HepG2 (cell line): ENCODE measurements around the gene ALDH16A1.

Source experiments
- CREBL2 ChIP-seq: sonication (generic); formaldehyde crosslinking; IDR thresholded peaks from 2 replicates; pipeline ENCODE4 v1.8.1; 2023; ENCODE audit warnings: missing genetic modification reagents, mild to moderate bottlenecking, borderline replicate concordance
- IKZF1 ChIP-seq: fragments of 450-650 bp; IDR thresholded peaks from 2 replicates; pipeline ENCODE4 v1.7.1; 2016
- NR3C1 ChIP-seq: sonication (generic); formaldehyde crosslinking; IDR thresholded peaks from 2 replicates; pipeline ENCODE4 v1.4.0; 2020; ENCODE audit warnings: missing genetic modification reagents
- TFE3 ChIP-seq: IDR thresholded peaks from 2 replicates; pipeline ENCODE4 v1.6.1; 2016
- ZNF530 ChIP-seq: sonication (generic); formaldehyde crosslinking; IDR thresholded peaks from 2 replicates; pipeline ENCODE4 v1.5.0; 2020; ENCODE audit warnings: low read depth, mild to moderate bottlenecking, missing genetic modification reagents

- TF ChIP-seq ZNF530 (CRISPR knock-in tag) (no peak), NR3C1 (CRISPR knock-in tag) (no peak), TFE3 (no peak), IKZF1 (no peak), CREBL2 (no peak)
These were observed 45.5 kb downstream of the ALDH16A1 start for GRCh38 chr19:49498475-49498874.
